Superior temporal gyrus (tissue), 1 donor: ENCODE measurements around the gene ZFYVE9.
"Not testable (repeated sequence)": the region's sequence is repeated elsewhere in the genome, so short reads cannot be mapped to it uniquely, and the experiment has no call there.

Source experiments
- DNase-seq: peaks from one replicate; pipeline ENCODE4 v3.0.0-alpha.2; 2016; ENCODE audit errors: extremely low spot score

The ZFYVE9 gene

GRCh38 chr1:52191395-52191965 is 49.6 kb downstream of the ZFYVE9 start:
- no peak for DNase-seq

- no peak for DNase-seq
Observed at GRCh38 chr1:52192024-52192423, 50.1 kb downstream of the ZFYVE9 start.

DNA sequence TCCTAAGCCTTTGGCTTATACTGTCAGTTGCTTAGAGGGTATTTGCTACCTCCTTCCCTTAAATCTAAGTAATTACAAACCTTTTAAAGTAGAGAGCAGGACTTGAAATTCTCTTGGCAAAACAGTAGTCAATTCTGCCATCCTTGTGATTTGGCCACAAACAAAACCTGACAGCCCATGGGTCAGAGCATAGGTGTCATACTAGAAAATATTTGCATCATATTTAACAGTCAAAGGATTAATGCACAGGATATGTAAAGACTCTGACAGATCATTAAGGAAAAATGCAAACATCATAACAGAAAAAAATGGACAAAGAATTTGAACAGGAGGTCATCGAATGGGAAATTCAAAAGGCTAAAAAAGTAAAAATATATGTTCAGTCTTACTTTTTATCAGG is 50.5 kb downstream of the ZFYVE9 start:
- no peak for DNase-seq

DNA sequence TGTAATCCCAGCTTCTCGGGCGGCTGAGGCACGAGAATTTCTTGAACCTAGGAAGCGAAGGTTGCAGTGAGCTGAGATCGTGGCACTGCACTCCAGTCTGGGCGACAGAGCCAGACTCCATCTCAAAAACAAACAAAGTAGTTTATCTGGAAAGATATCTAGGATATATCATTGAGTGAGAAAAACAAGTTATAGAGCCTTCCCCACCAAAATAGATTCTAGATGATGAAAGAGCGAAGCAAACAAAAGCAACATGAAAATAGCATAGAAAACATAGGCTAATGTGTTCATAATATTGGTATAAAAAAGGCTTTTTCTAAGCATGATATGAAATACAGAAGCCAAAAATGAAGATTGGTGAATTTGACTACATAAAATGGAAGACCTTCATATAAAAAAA is 52.1 kb downstream of the ZFYVE9 start:
- DNase-seq, result no peak

GRCh38 chr1:52195161-52195560 is 53.3 kb downstream of the ZFYVE9 start:
- DNase-seq, result no peak

DNA sequence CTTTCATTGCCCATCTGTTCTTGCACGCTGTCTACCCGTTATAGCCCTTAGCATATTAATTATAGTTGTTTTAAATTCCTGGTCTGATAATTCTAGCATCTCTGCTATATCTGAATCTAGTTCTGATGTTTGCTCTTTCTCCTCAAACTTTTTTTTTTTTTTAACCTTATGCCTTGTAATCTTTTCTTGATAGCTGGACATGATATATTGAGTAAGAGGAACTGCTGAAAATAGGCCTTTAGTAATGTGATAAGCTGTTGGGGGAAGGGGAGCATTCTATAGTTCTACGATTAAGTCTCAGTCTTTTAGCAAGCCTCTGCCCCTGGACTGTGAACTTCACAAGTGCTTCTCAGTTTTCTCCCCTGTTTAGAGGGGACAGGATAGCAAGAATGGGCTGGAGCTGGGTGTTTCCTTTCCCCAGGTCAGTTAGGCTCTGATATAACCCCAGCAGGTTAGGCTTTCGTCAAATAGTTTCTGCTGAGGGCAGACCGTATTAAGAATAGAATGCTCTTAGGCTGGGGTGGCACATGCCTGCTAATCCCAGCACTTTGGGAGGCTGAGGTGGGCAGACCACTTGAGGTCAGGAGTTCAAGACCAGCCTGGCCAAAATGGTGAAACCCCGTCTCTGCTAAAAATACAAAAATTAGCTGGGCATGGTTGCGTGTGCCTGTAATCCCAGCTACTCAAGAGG is 62.2 kb downstream of the ZFYVE9 start:
- no peak for DNase-seq

DNA sequence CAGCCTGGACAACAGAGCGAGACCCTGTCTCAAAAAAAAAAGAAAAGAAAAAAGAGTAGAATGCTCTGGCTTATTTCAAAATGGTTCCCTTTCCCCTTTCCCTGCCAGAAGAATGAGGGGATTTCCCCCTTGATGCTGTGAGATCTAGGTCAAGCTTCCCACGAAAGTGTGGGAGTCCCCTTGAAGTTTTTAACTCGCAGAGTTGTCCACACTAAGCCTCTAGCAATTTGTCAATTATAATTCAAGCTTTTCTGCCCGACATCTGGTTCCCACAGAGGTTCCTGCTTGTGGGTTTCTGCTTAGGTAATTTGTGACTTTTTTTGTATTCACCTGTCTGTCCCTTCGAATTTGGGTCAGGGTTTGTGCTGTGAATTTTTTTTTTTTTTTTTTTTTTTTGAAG is 62.8 kb downstream of the ZFYVE9 start:
- no peak for DNase-seq

DNA sequence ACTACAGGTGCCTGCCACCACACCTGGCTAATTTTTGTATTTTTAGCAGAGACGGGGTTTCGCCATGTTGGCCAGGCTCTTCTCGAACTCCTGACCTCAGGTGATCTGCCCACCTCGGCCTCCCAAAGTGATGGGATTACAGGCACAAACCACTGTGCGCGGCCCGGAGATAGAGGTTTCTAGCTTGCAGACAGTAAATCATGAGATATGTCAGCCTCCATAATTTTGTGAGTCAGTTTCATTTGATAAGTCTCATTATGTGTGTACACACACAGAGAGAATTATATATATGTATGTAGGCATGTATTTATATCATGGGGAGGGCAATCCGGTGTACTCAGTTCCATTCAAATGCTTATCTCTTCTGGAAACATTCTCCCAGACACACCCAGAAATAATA is 64.8 kb downstream of the ZFYVE9 start:
- DNase-seq, result not testable (repeated sequence)

GRCh38 chr1:52209429-52209828 is 67.5 kb downstream of the ZFYVE9 start:
- DNase-seq, result no peak

- DNase-seq, result no peak
Observed at GRCh38 chr1:52210044-52210443, 68.2 kb downstream of the ZFYVE9 start.

DNA sequence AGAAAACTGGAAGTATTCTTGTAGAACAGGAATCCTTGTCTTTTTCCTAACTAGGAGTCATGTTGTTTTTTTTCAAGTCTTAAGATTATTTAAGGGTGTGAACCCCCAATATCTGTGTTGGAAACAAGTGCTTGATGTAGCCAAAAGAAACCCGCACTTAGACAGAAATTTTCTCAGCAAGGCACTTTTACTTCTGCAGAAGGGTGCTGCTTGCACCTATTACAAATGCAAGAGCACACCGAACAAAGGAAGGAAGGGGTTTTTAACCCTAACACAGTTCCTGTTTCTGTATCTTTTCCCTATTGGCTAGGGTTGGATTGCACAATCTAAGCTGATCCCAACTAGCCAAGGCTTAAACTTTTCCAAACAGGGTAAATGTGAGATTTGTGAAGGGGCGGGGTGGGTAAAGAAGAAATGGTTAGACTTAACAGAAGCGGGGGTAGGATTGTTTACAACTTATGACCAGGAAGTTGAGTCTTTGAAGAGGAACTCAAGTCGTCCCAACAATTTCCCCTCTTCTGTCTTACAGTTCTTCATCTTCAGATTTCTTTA is 75.1 kb downstream of the ZFYVE9 start:
- DNase-seq, result no peak

GRCh38 chr1:52225174-52225573 is 83.3 kb downstream of the ZFYVE9 start:
- no peak for DNase-seq

- DNase-seq, result no peak
Observed at GRCh38 chr1:52229494-52229893, 87.6 kb downstream of the ZFYVE9 start.

- DNase-seq, result no peak
Observed at GRCh38 chr1:52233463-52233862, 91.6 kb downstream of the ZFYVE9 start.

GRCh38 chr1:52234014-52234413 is 92.1 kb downstream of the ZFYVE9 start:
- DNase-seq, result no peak

DNA sequence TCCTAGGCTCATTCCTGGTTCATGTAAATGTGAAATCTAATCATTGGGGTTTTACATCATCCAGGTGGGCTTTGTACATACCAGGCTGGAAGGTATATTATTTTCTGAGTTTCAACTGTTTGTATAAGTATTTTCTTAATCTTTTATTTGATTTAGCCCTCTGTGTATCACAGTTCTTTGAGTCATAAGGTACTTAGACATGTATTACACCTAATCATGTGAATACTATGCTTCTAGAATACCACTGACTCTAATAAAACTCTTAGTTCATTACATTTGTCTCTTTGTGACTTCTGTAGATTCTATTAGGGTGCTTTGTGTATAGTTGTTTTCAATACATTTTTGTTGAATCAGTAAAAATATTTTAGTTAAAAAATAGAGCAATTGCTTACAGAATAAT is 92.8 kb downstream of the ZFYVE9 start:
- no peak for DNase-seq

GRCh38 chr1:52235646-52236045 is 93.8 kb downstream of the ZFYVE9 start:
- no peak for DNase-seq

DNA sequence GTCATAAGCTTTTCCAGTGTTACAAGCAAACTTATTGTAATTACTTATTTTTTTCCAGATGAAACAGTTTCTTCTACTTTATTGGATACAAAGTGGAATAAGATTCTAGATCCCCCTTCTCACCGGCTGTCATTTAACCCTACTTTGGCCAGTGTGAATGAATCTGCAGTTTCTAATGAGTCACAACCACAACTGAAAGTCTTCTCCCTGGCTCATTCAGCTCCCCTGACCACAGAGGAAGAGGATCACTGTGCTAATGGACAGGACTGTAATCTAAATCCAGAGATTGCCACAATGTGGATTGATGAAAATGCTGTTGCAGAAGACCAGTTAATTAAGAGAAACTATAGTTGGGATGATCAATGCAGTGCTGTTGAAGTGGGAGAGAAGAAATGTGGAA is 95.5 kb downstream of the ZFYVE9 start:
- DNase-seq, result no peak

- DNase-seq, result no peak
Observed at GRCh38 chr1:52238474-52238873, 96.6 kb downstream of the ZFYVE9 start.

DNA sequence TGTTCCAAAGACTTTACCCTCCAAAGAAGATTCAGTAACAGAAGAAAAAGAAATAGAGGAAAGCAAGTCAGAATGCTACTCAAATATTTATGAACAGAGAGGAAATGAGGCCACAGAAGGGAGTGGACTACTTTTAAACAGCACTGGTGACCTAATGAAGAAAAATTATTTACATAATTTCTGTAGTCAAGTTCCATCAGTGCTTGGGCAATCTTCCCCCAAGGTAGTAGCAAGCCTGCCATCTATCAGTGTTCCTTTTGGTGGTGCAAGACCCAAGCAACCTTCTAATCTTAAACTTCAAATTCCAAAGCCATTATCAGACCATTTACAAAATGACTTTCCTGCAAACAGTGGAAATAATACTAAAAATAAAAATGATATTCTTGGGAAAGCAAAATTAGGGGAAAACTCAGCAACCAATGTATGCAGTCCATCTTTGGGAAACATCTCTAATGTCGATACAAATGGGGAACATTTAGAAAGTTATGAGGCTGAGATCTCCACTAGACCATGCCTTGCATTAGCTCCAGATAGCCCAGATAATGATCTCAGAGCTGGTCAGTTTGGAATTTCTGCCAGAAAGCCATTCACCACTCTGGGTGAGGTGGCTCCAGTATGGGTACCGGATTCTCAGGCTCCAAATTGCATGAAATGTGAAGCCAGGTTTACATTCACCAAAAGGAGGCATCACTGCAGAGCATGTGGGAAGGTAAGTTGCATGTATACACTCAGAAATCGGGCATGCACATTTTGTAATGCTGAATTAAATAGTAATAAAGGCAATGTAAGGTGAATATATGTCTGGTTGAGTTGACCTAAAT is 97.2 kb downstream of the ZFYVE9 start:
- DNase-seq, result no peak

GRCh38 chr1:52239708-52240001 is 97.8 kb downstream of the ZFYVE9 start:
- no peak for DNase-seq

GRCh38 chr1:52240592-52241210 is 98.8 kb downstream of the ZFYVE9 start:
- DNase-seq, result no peak
